HG02885 (cell line): Measurements from ENCODE around the gene KANSL1.
"Not testable (repeated sequence)": the region's sequence is repeated elsewhere in the genome, so short reads cannot be mapped to it uniquely, and the experiment has no call there.

Source experiments
- ATAC-seq: cut with Tn5 transposase; IDR thresholded peaks from one replicate; pipeline ENCODE4 v1.9.1; 2021; ENCODE audit warnings: mild to moderate bottlenecking; ENCODE audit not compliant: unreplicated experiment, poor library complexity

The KANSL1 gene

DNA sequence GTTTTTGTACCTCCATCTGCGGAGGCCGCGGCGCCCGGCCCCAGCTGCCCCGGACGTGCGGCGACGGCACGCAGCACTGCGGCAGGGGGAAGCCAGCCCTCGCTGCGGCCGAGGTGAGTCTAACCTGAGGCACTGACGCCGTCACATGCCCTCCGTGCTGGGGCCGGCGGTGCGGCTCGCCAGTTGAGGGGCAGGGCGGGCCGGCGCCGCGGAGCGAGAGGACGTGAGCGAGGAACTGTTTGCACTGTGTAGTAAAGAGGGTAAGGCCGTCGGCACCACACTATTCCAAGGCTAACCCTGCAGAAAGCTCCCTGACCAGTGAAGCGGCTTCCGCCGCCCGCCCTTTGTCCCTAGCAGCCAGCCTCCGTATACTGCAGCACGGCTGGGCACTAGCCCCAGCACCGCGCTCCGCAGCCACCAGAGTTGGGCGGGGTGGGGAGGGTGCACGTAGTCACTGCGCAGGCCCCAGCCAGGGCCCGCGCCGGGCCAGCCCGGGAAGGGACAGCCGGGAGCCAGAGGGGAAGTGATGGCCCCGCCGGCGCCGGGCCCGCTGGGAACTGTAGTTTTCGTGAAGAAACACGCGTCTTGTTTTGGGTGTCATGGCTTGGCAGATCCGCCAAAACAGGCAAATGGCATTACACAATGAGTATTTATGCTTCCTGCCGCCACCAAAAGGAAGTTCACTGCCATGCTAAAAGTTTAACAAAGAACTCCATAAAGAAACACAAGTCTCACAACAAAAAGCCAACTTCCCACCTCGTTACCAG lies 580 bp upstream of the KANSL1 start:
- peak; percentile 68 for ATAC-seq

DNA sequence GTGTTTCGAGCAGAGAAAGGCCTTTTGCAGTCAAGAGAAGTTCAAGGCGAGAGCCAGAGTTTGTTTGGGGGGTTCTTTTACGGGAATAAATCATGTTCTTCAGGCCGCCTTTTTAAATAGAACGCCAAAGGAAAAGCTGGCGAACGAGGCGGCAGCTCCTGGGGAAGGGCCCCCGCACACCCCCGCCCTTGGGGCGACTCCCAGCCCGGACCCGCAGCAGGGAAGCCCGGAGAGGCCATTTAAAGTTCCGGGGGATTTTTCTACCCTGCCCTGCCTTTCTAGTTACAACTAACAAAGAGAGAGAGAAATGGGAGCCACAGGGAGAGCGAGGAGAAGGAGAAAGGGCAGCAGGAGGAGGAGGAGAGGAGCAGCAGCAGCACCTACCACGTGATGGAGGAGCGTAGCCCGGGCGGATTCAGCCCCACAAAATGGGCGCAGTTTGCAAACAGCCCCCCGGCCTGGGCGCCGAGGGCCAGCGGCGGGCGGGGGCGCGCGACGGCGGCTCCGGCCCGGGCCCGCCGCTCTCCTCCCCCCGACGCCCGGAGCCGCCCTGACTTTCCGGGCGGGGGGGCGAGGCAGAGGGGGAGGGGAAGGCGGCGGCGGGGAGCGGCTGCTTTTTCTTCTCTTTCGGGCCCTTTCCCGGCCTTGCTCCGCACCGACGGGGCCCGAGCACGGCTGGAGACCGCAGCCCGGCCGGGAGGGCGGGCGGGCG lies 634 bp downstream of the KANSL1 start:
- peak; percentile 37 for ATAC-seq

DNA sequence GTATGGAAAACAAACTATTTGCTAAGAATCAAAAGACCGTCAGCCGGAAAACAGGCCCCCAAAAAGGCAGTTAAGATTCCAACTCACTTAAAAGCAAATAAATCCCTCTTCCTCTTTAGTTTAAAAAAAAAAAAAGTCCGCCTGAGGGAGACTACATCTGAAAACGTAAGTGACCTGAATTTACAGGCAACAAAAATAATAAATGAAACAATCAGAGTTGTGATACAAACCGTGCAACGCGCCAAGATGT lies 1.1 kb downstream of the KANSL1 start:
- no peak for ATAC-seq

DNA sequence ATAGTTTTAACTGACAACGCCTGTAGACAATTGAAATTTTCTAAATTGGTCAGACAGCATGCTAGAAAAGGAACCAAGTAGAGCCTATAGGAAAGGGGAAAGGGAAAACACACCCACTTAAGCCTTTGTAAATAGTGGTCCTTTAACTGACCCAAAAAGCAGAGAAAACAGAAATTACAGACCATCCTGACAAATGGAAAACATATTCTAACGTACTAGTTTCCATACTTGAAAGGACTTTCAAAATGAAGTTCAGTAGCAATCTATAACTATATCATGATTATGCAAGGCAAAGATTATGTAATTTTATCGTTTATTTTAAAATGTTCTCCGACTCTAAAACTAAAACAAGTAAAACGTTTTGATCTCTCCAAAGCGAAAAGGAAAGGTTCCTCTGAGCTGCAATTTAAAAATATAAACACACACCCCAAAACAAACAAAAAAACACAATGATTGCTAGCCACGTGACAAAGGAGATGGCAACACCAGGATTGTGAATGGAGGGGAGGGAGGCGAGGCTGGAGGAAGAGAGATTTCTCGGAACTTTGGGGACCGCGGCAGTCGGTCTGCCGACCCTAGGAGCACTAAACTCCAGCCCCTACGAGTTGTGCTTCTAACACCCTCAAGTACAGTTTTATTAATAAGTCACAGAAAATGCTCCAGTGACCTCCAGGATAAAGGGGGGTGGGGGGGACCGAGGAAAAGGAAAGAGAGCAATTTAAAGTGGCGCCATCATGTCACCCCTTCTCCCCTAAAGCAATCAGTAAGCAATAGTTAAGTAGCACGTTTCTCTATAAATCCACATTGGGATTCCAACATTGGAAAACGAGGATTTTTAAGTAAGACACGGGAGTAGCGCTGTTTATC lies 1.7 kb downstream of the KANSL1 start:
- no peak for ATAC-seq

DNA sequence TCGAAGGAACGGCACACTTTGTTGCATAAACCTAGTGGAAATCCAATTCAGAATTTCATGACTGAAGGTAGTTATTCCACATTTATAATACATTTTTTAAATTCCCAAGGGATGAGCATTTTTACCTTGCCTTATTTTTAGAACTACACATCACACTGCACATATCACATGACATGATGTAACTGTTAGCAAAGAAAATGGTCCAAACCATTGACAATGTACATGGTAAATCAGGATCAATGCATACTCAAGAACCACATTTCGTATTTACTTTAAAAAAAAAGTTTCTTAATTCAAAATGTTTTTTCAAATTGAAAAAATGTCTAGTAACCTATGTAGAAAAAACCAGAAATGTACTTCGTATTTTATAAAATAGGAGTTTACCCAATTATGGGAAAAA lies 2.5 kb downstream of the KANSL1 start:
- ATAC-seq: no peak

DNA sequence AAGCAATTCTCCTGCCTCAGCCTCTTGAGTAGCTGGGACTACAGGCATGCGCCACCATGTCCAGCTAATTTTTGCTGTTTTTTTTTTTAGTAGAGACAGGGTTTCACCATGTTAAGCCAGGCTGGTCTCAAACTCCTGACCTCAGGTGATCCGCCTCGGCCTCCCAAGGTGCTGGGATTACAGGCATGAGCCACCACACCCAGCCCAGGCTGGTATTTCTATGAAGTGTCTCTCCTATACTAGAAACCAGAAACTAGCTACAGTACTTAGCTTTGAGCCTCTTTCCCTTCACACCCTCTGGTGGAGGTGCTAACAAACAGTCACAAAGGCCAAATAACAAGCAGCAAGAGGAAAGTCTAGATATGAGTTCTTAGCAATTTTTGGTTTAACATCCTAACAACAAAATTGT lies 6.4 kb downstream of the KANSL1 start:
- not testable (repeated sequence) for ATAC-seq

DNA sequence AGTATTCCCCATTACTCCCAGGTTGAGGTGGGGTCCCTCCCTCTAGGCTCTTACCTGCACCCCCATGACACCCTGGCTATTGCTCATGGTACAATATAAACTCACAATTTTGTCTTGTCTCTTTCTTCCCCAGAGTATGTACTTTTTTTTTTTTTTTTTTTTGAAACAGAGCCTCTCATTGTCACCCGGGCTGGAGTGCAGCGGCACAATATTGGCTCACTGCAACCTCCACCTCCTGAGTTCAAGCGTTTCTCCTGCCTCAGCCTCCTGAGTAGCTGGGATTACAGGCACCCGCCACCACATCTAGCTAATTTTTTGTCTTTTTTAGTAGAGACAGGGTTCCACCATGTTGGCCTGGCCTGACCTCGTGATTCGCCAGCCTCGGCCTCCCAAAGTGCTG lies 8.5 kb downstream of the KANSL1 start:
- no peak for ATAC-seq

DNA sequence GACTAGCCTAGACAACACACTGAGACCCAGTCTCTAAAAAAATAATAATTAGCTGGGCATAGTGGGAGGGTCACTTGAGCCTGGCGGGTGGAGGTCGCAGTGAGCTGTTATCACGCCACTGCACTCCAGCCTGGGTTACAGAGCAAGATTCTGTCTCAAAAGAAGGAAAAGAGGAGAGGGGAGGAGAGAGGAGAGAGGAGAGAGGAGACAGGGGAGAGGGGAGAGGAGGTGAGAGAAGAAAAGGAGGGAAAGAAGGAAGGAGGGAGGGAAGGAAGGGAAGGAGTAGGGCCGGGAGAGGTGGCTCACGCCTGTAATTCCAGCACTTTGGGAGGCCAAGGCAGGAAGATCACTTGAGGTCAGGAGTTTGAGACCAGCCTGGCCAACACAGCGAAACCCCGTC lies 9.8 kb downstream of the KANSL1 start:
- not testable (repeated sequence) for ATAC-seq

DNA sequence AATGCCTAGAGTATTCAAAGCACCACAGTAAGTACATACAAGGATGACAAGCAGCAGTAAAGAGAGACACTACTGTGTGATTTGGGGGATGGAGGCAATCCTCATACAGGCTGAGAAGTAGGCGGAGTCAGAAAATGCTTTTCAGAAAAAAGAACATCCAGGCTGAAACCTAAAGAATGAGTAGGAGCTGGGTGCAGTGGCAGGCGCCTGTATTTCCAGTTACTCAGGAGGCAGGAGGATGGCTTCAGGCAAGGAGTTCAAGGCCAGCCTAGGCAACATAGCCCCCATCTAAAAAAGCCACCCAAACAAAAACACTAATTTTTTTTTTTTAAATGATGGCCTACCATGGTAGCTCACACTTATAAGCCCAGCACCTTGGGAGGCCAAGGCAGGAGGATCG lies 10.3 kb downstream of the KANSL1 start:
- ATAC-seq: no peak

DNA sequence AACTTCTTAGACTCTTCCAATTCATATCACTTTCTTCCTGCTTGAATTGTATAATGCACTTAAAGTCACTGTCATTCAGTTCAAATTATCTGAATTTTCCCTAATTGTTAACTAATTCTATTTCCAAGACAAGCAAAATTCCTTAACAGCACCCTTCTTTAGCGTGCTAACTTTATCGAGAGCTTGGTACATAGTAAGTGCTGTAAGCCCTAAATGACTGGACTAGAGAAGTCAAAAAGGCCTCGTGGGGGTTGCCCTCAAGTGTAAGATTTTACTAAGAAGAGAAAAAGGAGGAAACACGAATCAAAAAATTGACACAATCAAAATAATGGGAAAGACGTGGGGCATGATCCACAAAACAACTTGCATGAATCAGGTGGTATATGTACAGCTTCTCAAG lies 11.3 kb downstream of the KANSL1 start:
- no peak for ATAC-seq

DNA sequence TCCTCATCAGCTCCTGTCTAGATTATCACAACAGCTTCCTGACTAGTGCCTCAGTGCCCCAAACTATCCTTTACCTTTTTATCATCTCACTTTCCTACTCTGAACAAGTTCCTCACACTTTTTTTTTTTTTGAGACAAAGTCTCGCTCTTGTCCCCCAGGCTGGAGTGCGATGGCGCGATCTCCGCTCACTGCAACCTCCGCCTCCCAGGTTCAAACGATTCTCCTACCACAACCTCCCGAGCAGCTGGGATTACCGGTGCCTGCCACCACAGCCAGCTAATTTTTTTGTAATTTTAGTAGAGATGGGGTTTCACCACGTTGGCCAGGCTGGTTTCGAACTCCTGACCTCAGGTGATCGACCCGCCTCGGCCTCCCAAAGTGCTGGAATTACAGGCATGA lies 11.9 kb downstream of the KANSL1 start:
- ATAC-seq: not testable (repeated sequence)

DNA sequence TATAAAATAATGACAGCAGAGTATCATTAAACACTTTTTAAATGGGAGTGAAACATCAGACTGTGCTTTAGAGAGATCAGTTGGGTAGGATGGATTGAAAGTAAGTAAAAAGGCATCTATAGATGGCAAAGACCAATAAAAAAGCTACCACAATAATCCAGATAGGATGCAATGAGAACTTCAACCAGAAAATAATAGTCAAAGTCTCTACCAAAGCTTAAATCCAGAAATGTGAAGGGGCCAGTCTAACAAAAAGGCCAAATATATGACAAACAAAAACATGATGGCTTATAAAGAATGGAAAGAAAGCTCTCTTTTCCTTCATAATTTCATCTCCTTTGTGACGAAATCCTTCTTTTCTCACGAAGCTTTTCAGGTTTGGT lies 12.3 kb downstream of the KANSL1 start:
- no peak for ATAC-seq

DNA sequence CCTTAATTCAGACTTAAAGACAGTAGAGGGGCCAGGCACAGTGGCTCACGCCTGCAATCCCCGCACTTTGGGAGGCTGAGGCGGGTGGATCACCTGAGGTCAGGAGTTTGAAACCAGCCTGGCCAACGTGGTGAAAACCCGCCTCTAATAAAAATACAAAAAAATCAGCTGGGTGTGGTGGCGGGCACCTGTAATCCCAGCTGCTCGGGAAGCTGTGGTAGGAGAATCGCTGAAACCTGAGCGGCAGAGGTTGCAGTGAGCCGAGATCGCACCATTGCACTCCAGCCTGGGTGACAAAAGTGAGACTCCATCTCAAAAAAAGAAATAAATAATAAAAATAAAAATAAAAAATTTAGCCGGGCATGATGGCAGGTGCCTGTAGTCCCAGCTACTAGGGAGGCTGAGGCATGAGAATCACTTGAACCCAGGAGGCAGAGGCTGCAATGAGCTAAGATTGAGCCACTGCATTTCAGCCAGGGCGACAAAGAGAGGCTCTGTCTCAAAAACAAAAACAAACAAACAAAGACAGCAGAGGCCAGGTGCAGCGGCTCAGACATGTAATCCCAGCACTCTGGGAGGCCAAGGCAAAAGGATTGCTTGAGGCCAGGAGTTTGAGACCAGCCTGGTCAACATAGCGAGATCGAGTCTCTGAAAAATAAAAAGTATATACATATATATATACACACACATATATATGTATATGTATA lies 12.9 kb downstream of the KANSL1 start:
- ATAC-seq: not testable (repeated sequence)

DNA sequence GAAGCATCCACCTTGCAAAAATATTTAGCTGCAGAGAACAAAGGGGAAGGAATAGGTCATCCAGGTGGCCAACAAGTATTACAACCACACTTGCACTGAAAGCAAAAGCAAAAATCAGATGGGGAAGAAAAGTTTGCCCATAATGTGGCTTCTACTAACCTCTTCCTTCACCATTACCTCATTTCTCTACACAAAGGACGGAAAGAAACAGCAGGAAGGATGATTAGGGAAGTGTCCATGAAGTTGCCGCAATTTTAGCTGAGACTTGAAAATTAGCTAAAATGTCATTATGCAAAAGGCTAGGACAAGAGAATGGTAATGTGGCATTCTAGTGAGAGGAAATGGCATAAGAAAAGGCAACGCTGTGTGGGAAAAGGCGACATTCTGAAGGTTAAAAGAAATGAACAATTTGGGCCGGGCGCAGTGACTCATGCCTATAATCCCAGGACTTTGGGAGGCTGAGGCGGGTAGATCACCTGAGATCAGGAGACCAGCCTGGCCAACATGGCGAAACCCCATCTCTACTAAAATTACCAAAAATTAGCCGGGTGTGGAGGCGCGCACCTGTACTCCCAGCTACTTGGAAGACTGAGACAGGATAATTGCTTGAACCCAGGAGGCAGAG lies 13.7 kb downstream of the KANSL1 start:
- no peak for ATAC-seq

DNA sequence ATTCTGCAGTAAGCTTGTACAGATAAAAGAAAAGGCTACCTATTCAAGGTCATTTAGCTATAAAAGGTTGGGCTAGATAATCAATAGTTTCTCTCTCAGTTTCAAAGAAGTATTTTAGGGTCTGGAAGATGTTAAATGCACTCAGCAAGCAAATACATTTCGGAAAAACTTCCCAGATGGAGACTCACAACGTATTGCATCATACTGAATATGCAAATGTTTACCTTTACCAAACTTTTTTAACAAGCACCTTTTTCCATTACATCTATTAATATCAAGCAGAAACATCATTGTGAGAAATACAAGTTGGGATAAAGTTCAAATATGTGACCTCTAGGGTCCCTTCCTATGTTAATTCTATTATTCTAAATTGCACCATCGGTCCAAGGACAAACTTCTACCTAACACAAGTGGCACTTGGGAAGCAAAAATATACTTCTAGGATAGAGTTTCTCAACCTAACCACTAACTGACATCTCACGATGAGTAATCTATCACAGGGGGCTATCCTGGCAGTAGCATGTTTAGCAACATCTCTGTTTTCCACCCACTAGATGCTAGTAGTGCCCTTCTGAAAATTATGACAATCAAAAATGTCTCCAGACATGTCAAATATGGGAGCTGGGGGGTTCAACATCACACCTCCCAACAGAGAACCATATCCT lies 14.5 kb downstream of the KANSL1 start:
- no peak for ATAC-seq

DNA sequence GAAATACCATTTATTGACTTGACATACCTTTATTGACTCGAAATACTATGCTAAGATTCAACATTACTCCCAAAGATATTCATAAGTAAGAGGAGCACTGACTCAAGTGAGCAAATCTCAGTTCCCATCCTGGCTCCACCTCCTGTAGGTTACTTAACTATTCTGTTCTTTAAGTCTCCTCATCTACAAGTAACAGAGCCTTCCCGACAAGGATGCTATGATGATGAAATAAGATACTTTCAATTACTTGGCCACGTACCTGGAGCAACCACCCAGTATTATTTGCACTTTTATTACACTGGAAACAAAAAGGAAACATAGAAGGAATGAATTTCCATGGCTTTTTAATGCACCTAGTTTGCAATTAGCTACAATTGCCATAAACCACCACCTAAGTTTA lies 16.3 kb downstream of the KANSL1 start:
- no peak for ATAC-seq

DNA sequence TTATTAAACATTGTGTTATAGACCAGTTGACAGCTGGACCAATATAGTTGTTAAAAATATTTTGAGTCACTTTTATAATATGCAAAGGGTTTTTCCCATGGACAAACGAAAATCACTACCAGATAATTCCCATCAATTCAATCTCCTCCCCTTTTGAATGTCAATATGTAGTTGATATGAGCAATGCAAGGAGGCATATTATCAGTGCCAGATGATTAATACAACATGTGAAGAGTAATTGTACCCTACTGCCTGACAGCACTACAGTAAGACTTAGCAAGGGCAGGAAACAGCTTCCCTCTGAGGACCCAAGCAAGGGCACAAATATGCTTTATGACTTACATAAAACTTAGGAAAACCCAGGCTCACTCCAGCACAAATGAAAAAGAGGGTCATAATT lies 17.3 kb downstream of the KANSL1 start:
- ATAC-seq: no peak

DNA sequence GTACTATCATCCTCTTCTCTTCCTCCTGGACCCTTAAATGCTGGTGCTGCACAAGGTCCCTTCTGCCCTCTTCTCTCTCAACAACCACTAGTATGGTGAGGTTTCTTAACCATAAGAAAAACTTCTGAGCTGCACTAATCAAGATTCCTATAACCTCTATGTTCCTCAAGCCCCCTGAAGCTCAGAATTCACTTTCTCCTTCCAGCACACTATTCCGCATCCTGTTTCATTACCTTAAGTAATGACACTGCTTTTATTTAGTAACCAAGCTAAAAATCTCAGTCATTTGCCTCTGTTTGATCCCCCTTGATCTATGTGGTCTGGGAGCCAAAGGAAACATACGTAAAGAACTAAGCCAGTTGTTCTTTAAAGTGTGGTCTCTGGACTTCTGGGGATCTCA lies 20.1 kb downstream of the KANSL1 start:
- ATAC-seq: no peak

DNA sequence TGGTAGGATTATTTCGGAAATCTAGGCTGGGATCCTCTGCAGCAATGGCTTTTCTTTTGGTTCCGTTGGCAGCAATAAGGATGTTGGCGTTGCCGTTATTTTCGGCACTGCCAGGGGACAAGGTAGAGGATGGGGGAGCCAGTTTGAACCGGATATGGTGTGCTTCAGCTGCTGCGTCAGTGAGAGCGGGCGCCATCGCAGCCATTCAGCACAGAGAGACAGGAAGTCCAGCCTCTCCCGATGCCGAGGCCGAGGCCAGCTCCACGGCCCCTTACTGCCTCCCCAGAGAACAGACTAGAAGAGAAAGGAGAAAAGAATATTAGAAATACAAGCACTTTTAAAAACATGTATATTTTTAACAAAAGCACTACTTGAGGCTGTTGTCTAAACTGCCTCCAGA lies 21.3 kb downstream of the KANSL1 start:
- ATAC-seq: no peak
